HG03439 (cell line): ENCODE data around the gene SLC22A23.

Source experiments
- ATAC-seq: cut with Tn5 transposase; IDR thresholded peaks from one replicate; pipeline ENCODE4 v1.9.1; 2021; ENCODE audit warnings: mild to moderate bottlenecking, moderate library complexity; ENCODE audit not compliant: unreplicated experiment

Gene SLC22A23

DNA sequence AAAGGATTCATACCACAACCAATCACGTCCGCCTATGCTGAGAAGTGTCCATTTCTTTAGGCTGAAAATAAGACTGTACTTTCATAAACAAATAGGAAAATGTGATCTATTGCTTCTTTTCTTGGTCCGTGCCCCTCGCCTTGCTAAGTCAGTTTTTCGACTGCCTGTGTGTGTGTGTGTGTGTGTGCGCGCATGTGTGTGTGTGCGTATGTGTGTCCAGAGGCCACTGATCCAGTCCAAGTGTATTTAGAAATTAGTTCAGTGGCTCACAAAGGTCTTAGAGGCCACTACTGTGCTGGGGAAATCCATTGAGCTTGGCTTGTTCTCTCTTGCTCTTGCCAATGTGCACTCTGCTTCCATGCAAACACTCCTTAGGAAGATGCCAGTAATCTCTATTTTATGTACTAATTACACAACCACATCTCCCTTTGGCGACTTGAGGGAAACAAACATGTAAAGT is 50.5 kb downstream of the SLC22A23 start:
- no peak for ATAC-seq

DNA sequence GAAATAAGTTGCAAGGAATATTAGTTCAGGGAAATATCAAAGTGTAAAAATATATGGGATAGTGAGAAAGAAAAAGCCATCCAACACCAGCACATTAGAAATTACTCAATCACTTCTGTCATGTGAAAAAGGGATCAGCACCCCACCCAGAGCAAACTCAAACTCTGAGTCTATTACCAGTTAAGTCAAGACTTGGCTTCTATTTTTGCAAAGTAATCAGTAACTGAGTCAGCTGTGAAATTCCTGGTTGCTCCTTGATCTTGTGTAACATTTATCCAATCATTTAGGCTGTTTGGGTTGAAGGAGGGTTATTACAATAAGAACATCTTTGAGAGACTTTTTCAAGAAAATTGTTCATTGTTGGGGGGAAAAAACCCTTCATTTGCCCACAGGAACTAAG is 51.2 kb downstream of the SLC22A23 start:
- no peak for ATAC-seq

DNA sequence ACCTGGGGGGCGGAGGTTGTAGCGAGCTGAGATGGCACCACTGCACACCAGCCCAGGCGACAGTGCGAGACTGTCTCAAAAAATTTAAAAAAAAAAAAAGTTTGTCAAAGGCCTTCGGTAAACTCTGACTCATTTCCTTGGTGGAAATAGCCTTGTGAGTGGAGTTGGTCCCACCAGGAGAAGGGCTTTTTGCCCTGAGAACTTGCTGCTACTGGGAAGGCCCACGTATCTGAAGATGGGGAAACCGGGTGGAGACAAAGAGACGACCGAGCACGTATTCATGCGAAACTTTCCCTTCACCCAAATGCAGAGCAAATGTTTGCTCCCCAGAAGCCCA is 51.7 kb downstream of the SLC22A23 start:
- ATAC-seq, result no peak

DNA sequence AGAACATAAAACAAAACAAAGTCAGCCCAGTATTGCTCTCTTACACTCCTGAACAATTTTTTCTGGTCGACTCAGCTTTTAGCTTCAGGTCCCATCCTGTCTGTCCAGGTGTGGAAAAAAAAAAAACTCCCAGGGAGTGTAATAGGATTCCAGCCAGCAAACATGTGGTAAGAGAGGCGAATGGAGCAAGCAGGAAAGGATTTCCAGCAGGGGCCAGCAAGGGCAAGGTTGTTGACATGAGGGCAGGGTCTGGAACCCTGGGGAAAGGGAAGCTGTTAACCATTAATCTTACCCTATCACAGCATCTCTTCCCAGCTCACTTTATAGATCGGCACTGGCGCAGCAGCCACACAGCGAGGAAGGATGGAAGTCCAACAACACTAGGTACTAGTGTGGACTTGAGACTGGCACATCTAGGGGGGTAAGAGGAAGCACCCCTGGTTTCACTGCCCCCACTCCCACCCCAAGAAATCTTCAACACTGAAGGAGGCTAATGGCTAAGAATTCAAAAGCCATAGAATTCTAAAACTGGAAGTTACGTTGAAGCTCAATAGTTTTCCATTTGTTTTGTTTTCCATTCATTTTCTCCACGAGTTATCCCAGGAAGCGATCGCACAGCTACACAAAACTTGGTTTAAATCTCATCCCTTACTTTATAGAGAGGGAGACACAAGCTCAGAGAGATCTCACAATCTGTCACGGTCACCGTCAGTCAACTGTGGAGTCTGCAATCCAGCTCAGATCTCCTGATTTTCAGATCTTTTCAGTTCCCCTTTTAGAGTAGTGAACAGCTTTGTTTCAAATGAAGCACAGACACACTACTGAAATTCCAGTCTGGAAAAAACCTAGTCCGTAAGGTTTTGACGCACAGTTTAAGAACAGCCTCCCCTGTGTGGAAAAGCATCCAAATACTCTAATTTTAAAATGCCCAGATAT is 53.3 kb downstream of the SLC22A23 start:
- ATAC-seq, result no peak

DNA sequence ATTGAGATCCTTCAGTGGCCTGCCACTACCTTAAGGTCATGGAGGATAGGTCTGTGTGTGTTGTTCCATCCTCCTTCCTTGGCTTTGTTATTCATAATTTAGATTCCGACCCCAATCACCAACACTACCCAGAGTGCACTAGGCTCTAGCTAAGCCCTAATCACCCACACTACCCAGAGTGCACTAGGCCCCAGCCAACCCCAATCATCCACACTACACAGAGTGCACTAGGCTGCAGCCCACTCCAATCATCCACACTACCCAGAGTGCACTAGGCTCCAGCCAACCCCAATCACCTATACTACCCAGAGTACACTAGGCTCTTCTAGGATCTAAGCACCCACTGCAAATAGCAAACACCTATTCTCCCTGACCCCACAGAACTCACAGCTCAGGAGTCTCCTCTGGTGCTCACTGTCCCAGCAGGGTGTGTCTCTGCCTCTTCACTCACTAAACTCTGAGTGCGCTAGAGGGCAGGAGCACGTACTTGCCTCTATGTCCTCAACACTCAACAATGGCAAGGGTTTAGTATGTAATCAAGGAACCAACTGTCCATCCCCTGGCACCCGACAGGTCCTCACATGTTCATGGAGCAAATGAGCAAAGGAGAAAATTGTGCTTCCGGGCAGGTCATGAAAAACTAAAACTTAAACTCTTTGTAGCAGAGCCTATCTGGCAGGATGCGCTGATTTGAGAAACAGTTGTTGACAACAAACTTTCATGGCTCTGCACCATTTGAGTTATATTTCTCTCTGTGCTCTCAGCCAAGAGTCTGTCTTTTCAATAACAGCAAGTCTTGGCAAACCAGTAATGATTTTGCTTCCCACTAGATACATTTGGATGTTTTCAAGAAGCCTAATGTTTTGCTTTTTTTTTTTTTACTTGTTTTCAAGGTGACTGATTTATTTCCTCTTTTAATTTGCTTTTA is 54.3 kb downstream of the SLC22A23 start:
- ATAC-seq, result no peak

DNA sequence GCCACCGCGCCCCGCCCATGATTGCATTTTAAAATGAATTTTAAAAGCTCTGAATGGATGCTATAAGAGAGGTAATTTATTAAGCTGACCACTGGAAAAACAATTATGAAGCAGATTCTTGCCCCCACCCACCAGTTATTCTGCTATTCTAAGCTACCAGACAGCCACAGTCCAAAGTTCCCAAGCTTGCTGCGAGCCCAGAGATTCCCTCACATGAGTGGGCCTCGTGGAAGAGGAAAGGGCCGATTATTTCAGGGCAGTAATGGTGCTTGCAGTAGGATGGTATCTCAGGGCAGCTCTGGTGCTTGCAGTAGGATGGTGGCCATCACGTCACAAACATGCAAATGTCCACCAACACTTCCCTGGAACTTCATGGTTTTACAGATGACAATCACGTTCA is 56.7 kb downstream of the SLC22A23 start:
- no peak for ATAC-seq

DNA sequence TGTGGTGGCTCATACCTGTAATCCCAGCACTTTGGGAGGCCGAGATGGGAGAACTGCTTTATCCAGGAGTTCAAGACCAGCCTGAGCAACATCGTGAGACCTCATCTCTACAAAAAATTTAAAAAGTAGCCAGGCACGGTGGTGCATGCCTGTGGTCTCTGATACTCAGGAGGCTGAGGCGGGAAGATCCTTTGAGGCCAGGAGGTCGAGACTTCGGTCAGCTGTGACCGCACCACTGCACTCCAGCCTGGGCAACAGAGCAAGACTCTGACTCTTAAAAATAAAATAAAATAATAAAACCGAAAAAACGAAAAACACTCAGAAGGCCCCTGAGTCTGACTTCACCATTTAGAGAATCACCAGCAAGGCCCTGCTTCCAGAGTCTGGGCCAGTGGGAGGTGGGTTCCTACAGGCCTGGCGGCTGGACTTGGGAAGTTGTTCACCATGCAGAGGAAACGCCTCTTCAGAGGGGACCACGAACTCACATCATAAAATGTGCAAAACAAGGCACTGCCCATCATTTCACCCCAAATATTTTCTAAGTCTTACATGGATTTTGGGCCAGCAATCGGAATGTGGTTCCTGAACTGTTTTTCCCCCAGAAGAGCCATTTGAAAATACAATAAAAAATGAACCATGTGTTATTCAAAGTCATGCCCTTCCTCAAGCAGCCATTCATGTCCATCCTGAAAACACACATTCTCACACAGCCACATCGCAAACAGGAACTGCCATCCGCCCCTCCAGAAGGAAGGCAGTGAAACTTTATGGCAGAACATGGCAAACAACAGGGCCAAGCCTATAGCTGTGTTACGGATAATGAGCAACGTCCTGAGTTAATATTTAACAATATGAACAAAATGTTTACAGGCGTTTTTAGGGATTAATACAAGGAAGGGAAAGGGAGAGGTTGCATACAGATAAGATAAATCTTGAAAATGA is 57.8 kb downstream of the SLC22A23 start:
- ATAC-seq, result no peak

DNA sequence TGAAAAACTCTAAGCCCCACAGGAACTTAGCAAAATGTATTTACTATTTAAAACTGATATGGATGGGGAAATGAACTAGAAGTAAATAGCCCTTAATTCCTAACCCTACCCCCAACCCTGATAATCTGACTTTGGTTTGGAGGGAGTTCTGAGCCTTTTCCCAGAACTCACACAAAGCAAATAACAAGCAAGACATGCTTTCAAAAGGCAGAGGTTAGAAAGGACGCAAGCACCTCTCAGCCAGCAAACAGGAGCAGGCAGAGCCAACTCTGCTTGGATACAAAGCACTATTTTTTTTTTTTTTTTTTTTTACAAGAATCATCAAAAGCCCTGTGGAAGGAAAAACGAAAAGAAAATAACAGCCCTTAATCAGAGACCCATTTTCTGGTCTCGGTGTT is 58.7 kb downstream of the SLC22A23 start:
- ATAC-seq, result no peak

DNA sequence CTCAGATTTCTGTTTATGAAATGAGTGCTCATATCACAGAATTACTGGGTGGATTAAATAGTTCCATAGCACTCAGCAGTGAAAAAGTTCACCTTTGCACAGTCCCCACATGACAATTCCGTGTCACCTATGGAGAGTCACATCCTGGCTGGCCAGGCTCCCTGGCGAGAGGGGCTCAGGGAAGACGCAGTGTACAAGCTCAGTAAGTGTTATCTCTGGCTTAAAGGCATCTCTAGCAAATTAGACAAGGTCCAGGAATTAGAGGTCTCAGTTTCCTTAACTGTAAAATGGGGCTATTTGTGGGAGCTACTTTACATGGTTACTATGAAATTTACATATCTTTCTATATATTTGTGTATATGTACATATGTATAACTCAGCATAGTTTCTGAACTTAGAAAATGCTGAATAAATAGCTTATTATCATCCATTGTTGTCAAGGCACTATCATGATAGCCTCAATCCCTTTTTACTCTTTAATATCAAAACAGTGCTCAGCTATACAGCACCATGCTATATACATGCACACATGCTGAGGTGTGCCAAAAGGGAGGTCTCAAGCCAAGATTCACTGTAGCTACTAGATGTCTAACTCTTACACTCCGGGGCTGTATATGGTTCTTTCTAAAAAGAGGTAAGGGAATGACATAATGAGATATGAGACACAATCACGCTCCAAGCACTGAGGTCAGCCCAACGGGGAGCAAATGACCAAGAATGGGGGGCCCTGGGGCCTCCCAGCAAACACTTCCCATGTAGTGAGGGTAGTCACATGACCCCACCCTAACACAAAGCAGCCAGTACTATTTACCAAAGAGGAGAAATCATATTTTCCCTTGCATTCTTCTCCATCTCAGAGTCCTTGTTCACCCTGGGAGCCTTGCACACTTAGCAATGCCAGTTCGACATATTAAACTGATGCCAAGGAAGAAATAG is 59.4 kb downstream of the SLC22A23 start:
- no peak for ATAC-seq

DNA sequence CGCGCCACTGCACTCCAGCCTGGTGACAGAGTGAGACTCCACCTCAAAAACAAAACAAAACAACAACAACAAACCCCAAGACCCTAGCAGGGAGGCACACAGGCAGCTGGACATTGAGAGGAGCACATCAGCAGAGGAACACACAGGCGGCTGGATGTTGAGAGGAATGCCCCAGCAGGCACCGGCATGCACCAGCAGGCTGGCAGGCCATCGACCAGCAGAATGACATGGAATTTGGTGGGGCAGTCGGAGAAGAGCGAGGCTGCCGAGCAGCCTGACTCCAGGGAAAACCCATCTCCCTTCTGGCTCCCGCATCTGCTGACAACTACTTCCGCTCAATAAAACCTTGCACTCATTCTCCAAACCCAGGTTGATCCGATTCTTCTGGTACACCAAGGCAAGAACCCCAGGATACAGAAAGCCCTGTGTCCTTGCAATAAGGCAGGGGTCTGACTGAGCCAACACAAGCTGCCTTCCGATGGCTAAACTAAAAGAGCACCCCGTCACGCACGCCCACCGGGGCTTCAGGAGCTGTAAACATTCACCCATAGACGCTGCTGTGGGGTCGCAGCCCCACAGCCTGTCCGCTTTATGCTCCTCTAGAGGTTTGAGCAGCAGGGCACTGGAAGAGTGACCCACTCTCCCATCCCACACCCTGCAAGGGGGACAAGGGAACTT is 60.2 kb downstream of the SLC22A23 start:
- no peak for ATAC-seq

DNA sequence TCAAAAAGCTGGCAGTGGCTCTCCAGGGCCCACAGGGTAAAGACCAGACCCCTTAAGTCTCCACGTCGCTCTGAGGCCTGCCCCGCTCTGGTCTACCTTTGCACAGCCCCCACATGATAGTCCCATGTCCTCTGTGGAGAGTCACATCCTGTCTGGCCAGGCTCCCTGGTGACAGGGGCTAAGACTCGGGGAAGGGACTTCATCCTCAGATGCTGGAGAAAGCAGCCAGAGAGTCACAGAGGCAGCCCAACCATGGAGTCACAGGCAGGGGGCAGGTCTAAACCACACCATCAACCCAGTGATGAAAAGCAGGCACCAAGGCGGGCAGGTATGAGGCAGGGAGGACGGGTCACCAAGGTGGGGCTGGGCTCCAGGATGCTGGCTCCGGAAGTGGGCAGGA is 62.2 kb downstream of the SLC22A23 start:
- no peak for ATAC-seq

DNA sequence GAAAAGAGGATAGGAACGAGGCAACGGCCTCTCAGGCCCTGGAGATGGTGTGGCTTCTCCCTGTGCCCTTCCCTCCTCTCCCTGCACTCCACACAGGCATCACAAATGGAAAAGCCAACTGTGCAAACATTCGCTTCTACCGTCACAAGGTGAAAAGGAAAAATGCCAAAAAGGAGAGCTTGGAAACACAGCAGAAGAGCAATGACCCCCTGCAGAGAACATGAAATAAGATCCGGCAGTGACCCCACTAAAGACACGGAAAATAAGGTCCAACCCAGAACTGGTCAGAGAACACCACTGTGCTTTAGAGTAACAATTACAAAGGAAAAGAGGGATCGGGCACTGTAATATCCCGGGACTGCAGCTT is 63.0 kb downstream of the SLC22A23 start:
- ATAC-seq, result no peak

DNA sequence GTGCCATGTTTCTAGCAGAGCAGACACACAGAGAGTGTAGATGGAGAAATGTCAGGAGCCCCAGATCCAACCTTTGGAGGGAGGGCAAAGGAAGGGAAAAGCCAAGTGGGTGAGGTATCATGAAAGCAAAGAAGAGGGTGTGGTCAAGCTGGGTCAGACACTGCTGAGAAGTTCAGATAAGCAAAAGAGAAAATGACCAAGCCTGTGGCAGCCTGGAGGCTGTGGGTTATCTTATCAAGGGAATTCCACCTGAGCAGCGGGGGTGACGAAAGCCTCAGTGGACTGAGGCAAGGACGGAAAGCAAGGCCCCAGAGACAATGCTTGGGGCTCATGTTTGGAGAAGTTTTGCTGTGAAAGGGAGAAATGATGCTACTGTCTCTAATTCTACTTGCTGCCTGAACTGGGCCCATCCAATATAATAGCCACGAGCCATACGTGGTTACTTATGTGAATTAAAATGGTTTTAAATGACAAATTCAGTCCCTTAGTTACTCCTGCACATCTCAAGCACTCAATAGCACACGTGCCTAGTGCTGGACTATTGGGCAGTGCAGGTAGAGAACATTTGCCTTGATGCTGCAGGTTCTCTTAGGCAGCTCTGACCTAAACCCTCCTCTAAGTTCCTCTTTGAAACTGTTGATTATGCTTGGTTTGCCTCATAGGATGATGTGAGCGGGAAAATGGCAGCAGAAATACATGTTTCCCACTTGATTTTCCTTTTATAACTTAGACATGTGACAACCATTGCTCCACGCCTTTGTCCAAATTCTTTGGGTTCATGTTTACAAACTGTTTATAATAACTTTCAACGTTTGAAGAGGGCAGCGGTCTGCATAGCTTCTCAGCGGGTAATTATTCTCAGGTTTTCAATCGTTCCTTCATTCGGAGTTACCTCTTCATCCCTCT is 63.7 kb downstream of the SLC22A23 start:
- no peak for ATAC-seq

DNA sequence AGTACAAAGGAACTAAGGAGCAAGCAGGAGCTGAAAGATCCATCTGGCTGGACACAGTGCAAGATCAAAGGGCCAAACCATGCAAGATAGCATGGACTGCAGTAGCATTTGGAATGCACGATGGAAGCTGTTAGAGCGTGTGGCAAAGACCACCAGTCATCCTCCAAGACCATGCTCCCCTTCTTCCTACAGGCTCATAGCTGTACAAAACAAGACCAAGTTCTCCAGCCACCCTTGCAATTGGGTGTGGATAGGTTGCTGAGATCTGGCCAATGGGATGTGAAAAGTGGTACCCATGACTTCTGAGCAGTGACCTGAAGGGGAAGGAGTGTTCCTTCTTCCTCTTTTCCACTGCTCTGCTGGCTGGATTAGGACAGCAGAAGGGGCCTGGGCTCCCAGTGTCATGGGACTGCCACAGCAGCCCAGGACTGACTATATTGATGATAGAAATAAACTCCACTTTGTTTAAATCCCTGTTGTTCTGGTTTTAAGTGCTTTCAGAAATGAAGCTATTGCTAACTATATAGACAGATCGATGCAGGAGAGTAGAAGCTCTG is 64.9 kb downstream of the SLC22A23 start:
- no peak for ATAC-seq

DNA sequence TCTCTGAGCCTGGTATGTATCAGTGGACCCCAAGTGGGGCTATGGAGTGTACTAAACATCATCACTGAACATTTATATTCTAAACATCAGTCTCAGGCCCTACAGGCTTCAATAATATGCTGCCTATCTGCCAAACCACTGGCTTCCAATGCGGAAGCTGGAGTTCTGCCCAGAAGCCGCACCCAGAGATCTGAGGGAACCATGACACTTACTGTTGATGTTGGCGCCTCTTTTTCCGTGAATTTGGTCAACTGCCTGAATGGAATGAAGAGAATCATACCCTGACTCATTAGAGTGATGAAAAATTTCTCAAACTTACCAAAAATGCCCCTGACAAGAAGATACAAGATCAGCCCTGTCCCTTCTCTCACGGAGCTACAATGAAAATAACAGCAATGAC is 66.2 kb downstream of the SLC22A23 start:
- no peak for ATAC-seq

DNA sequence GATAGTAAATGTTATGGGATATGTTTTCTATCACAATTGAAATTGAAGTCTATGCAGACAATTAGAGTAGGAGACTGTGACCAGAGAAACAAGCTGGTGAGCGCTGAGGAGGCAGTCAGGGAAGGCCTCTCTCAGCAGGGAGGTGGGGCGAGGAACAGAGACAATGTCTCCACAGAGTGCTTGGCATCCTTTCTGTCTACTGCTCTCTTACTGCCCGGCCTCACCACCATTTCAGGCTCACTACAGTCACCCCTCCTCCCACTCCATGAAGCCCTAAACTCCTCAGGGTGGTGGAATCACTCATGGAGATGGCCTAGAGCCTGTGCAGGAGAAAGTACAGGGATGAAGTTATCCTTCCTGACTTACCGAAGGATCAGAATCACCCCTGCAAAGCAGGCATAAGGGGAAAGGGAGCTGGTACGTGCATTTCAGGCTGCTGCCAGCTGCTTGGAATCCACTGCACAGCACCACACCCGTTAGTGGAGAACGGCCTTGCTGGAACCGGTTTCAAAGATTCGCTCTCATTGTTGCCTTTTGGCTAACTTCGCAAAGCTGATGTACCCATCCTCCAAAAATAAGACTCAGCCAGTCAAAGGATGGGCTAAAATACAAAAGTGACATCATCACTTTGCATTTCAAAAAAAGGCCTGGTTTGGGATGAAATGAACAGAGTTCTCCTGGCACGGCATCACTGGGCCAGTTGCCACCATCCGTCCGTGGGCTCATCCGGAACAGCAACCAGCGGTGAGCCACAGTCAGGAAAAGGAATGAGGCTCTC is 67.3 kb downstream of the SLC22A23 start:
- no peak for ATAC-seq

DNA sequence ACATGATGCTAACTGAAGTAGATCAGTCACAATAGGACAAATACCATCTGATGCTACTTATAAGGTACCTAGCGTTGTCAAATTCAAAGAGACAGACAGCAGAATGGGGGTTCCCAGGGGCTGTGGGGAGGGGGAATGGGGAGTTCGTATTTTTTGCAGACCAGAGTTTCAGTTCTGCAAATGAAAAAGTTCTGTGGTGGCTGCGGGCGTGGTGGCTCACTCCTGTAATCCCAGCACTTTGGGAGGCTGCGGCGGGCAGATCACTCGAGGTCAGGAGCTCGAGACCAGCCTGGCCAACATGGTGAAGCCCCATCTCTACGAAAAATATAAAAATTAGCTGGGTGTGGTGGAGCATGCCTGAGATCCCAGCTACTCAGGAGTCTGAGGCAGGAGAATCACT is 68.1 kb downstream of the SLC22A23 start:
- no peak for ATAC-seq
